ENCODE data around the gene MRPL23.

MRPL23 gene

DNA sequence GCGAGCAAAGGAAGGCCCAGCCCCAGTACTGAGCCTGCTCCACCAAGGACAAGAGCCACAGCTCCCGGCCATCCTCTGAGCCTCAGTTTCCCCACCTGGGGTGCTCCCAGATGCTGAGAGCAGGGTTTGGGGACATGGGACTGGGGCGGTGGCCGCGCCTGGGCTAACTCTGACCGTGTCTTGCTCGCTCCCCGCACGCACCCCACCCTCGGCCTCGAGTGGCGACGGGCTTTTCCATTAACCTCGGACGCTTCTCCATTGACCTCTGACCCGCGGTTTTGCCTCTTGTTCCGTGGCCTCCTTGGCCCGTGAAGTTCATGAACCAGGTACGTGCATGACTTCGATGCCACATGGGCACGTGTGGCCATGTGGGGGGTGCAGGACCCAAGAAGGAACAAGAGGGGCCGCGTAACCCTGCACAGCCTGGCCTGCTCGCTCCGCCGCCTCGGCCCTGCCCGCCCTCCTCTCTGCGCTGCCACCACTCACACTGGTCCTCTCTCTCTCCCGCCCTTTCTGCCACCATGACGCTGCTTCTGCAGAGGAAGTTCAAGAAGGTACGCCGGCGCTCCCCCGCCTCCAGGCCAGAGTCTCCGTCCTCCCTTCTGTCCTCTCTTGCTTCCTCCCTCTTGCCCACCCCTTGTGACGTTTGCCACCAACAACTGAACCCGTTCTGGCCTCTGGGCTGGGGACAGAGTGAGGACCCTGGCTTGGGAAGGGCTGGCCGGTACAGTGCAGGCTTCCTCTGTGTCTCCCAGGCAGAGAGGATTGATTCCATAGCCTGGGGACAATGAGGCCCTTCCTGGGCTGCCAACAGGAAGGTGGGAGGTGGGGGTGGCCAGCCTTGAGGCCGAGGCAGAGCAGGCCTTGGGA is 20.7 kb upstream of the MRPL23 start:
- FAIRE-seq (no peak), DNase-seq (ENCODE audit: insufficient read length, low spot score) (no peak)
- no peak for TF ChIP-seq POLR2AphosphoS5 (IDR thresholded peaks at IDR 0.05; ENCODE audit: low read depth, low read length)
- no peak for TF ChIP-seq POU2F2 (IDR thresholded peaks at IDR 0.05; ENCODE audit: low read depth, low read length)
- no peak for TF ChIP-seq TAF1 (IDR thresholded peaks at IDR 0.05; ENCODE audit: low read depth, low read length)

GRCh38 chr11:1927026-1927847 is 19.9 kb upstream of the MRPL23 start:
- DNase-seq (ENCODE audit: insufficient read length, low spot score) (peak; percentile 21), FAIRE-seq (no peak)
- no peak for TF ChIP-seq POU2F2 (IDR thresholded peaks at IDR 0.05; ENCODE audit: low read depth, low read length)
- TF ChIP-seq PAX5 (IDR thresholded peaks at IDR 0.05; ENCODE audit: insufficient read depth, low read length, severe bottlenecking) = no peak
- TF ChIP-seq POLR2AphosphoS5 (IDR thresholded peaks at IDR 0.05; ENCODE audit: low read depth, low read length) = no peak
- no peak for TF ChIP-seq POLR2A (IDR thresholded peaks at IDR 0.05; ENCODE audit: low read depth, low read length)
- no peak for TF ChIP-seq SPI1 (IDR thresholded peaks at IDR 0.05; ENCODE audit: low read depth, low read length)
- no peak for TF ChIP-seq TAF1 (IDR thresholded peaks at IDR 0.05; ENCODE audit: low read depth, low read length)

- DNase-seq (ENCODE audit: insufficient read length, low spot score) (no peak), FAIRE-seq (no peak)
- TF ChIP-seq SPI1 (IDR thresholded peaks at IDR 0.05; ENCODE audit: low read depth, low read length) (no peak), POLR2A (IDR thresholded peaks at IDR 0.05; ENCODE audit: low read depth, low read length) (no peak), TAF1 (IDR thresholded peaks at IDR 0.05; ENCODE audit: low read depth, low read length) (no peak), POLR2AphosphoS5 (IDR thresholded peaks at IDR 0.05; ENCODE audit: low read depth, low read length) (no peak), POU2F2 (IDR thresholded peaks at IDR 0.05; ENCODE audit: low read depth, low read length) (no peak), PAX5 (IDR thresholded peaks at IDR 0.05; ENCODE audit: insufficient read depth, low read length, severe bottlenecking) (no peak)
Observed at GRCh38 chr11:1927848-1928469, 19.2 kb upstream of the MRPL23 start.

DNA sequence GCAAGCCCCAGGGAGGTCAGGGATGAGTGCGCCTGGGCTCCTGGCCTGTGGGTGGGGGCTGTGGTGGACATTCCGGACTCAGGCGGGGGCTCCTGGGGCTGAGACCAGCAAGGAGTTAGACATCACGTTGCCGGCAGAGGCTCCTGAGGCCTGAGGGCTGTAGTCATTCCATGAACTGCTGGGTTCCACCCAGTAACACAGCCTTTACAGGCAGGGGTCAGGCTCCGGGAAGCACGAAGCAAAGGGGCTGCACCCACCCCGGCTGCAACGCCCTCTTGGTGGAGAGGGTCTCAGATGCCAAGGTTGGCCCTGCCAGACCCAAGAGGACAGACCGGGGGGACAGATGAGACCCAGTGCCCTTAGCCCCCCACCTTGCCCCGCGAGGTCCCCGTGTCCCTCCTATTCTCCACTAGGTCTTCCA is 18.7 kb upstream of the MRPL23 start:
- DNase-seq (ENCODE audit: insufficient read length, low spot score) = peak; percentile 24
- TF ChIP-seq POU2F2 (IDR thresholded peaks at IDR 0.05; ENCODE audit: low read depth, low read length) (no peak), POLR2A (IDR thresholded peaks at IDR 0.05; ENCODE audit: low read depth, low read length) (no peak), TAF1 (IDR thresholded peaks at IDR 0.05; ENCODE audit: low read depth, low read length) (no peak), PAX5 (IDR thresholded peaks at IDR 0.05; ENCODE audit: insufficient read depth, low read length, severe bottlenecking) (no peak), SPI1 (IDR thresholded peaks at IDR 0.05; ENCODE audit: low read depth, low read length) (no peak), POLR2AphosphoS5 (IDR thresholded peaks at IDR 0.05; ENCODE audit: low read depth, low read length) (no peak)
- no peak for FAIRE-seq

DNA sequence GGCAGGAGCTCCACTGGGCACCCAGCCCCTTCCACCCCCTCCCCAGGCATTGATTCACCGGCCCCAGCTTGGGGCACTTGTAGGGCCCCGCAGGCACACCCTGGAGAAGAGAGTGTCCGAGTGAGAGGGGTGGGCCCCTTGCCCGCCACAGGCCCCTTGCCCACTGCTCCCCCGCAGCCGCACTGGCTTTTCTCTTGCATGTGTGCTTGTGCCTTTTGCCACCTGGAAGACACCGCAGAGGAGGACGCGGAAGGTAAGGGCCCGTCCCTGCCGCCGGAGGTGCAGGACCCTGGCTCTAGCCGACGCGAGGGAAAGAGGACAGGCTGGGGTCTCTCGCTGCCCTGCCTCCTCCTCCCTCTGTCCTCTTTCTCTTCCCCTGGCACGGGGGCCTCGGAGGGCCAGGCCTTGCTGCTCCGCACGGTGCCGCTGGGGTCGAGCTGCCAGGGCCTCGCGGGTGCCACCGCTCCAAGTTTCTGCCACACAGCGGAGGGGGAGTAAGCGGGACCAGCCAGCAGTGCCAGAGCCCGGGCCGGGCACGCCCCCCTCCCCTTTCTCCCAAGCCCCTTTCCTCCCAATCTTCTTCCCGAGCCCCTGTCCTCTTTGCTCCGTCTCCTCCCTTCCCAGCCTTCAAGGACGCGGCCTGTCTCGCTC is 18.1 kb upstream of the MRPL23 start:
- DNase-seq (ENCODE audit: insufficient read length, low spot score) (peak; percentile 21), FAIRE-seq (no peak)
- TF ChIP-seq POLR2A (IDR thresholded peaks at IDR 0.05; ENCODE audit: low read depth, low read length) (no peak), POLR2AphosphoS5 (IDR thresholded peaks at IDR 0.05; ENCODE audit: low read depth, low read length) (no peak), PAX5 (IDR thresholded peaks at IDR 0.05; ENCODE audit: insufficient read depth, low read length, severe bottlenecking) (no peak), SPI1 (IDR thresholded peaks at IDR 0.05; ENCODE audit: low read depth, low read length) (no peak), POU2F2 (IDR thresholded peaks at IDR 0.05; ENCODE audit: low read depth, low read length) (no peak), TAF1 (IDR thresholded peaks at IDR 0.05; ENCODE audit: low read depth, low read length) (no peak)

- FAIRE-seq (no peak), DNase-seq (ENCODE audit: insufficient read length, low spot score) (no peak)
- TF ChIP-seq POLR2AphosphoS5 (IDR thresholded peaks at IDR 0.05; ENCODE audit: low read depth, low read length) = no peak
- TF ChIP-seq POU2F2 (IDR thresholded peaks at IDR 0.05; ENCODE audit: low read depth, low read length) = no peak
- TF ChIP-seq TAF1 (IDR thresholded peaks at IDR 0.05; ENCODE audit: low read depth, low read length) = no peak
- no peak for TF ChIP-seq SPI1 (IDR thresholded peaks at IDR 0.05; ENCODE audit: low read depth, low read length)
- no peak for TF ChIP-seq PAX5 (IDR thresholded peaks at IDR 0.05; ENCODE audit: insufficient read depth, low read length, severe bottlenecking)
- no peak for TF ChIP-seq POLR2A (IDR thresholded peaks at IDR 0.05; ENCODE audit: low read depth, low read length)
Observed at GRCh38 chr11:1929621-1930461, 17.3 kb upstream of the MRPL23 start.

GRCh38 chr11:1930462-1930830 is 16.7 kb upstream of the MRPL23 start:
- no peak for TF ChIP-seq POU2F2 (IDR thresholded peaks at IDR 0.05; ENCODE audit: low read depth, low read length)
- no peak for TF ChIP-seq POLR2A (IDR thresholded peaks at IDR 0.05; ENCODE audit: low read depth, low read length)
- no peak for TF ChIP-seq SPI1 (IDR thresholded peaks at IDR 0.05; ENCODE audit: low read depth, low read length)
- no peak for TF ChIP-seq TAF1 (IDR thresholded peaks at IDR 0.05; ENCODE audit: low read depth, low read length)
- TF ChIP-seq PAX5 (IDR thresholded peaks at IDR 0.05; ENCODE audit: insufficient read depth, low read length, severe bottlenecking) = no peak
- TF ChIP-seq POLR2AphosphoS5 (IDR thresholded peaks at IDR 0.05; ENCODE audit: low read depth, low read length) = no peak
- FAIRE-seq (no peak), DNase-seq (ENCODE audit: insufficient read length, low spot score) (no peak)

Measured in GM12891 (cell line).